Measurements from ENCODE around the gene TBKBP1.

- no peak for TF ChIP-seq XRCC5 (IDR thresholded peaks at IDR 0.05; ENCODE audit: low read depth, low read length)
- TF ChIP-seq, protein P1, sequence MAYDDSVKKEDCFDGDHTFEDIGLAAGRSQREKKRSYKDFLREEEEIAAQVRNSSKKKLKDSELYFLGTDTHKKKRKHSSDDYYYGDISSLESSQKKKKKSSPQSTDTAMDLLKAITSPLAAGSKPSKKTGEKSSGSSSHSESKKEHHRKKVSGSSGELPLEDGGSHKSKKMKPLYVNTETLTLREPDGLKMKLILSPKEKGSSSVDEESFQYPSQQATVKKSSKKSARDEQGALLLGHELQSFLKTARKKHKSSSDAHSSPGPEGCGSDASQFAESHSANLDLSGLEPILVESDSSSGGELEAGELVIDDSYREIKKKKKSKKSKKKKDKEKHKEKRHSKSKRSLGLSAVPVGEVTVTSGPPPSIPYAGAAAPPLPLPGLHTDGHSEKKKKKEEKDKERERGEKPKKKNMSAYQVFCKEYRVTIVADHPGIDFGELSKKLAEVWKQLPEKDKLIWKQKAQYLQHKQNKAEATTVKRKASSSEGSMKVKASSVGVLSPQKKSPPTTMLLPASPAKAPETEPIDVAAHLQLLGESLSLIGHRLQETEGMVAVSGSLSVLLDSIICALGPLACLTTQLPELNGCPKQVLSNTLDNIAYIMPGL (CRISPR knock-in tag; IDR thresholded peaks at IDR 0.05), result no peak
- TF ChIP-seq MNT (conservative IDR thresholded peaks at IDR 0.05), result no peak
- TF ChIP-seq NR2C1 (IDR thresholded peaks at IDR 0.05), result no peak
- no peak for TF ChIP-seq NR2C1 (tag; IDR thresholded peaks at IDR 0.05)
- no peak for TF ChIP-seq TAF1 (IDR thresholded peaks at IDR 0.05; ENCODE audit: control insufficient read depth, extremely low read depth, insufficient read depth, low read length, severe bottlenecking)
- no peak for TF ChIP-seq EZH2 (IDR thresholded peaks at IDR 0.05; ENCODE audit: borderline replicate concordance, low read depth, low read length)
- TF ChIP-seq POLR2AphosphoS5 (IDR thresholded peaks at IDR 0.05; ENCODE audit: control insufficient read depth, insufficient read depth, low read depth, low read length), result no peak
- TF ChIP-seq ZBTB26 (CRISPR knock-in tag; IDR thresholded peaks at IDR 0.05), result no peak
- TF ChIP-seq HDGF (IDR thresholded peaks at IDR 0.05), result no peak
- no peak for TF ChIP-seq YY1 (IDR thresholded peaks at IDR 0.05; ENCODE audit: borderline replicate concordance in 1 of 3, control insufficient read depth in 1 of 3, extremely low read depth in 1 of 3, insufficient read depth in 3 of 3, insufficient read length in 1 of 3, insufficient replicate concordance in 2 of 3, low read depth in 1 of 3, low read length in 2 of 3)
Observed at GRCh38 chr17:47676510-47677165, 17.3 kb upstream of the TBKBP1 start.
